Suppressor macrophage treated with lipopolysaccharide for 1 hour (primary cell): ENCODE results near the gene FCRL6.
A peak's percentile ranks its signal among the peaks of the same experiment; 100 is the strongest.

Experiments
- DNase-seq, 3 donors: peaks; one replicate each; pipeline ENCODE4 v3.0.0-alpha.2; 2020 to 2022

FCRL6 gene

GRCh38 chr1:159802111-159802510 is at the start of gene FCRL6:
FCRL6 (plus strand) TSS chr1:159802360; CDS start chr1:159802425, 65 bp downstream.
- peak in 2 of 3 donors; percentile 35 to 41 for DNase-seq

- DNase-seq: no peak
Observed at GRCh38 chr1:159753386-159753785, 48.8 kb upstream of the FCRL6 start.

GRCh38 chr1:159755451-159756007 is 46.6 kb upstream of the FCRL6 start:
- DNase-seq: no peak

- DNase-seq: peak; percentile 71 to 78 (median 78)
Observed at GRCh38 chr1:159756397-159756796, 45.8 kb upstream of the FCRL6 start.

GRCh38 chr1:159763686-159764085 is 38.5 kb upstream of the FCRL6 start:
- DNase-seq: no peak

GRCh38 chr1:159765806-159766205 is 36.4 kb upstream of the FCRL6 start:
- no peak for DNase-seq

- no peak for DNase-seq
Observed at GRCh38 chr1:159771127-159771895, 30.8 kb upstream of the FCRL6 start.

GRCh38 chr1:159774465-159774864 is 27.7 kb upstream of the FCRL6 start:
- no peak for DNase-seq

- DNase-seq: no peak
Observed at GRCh38 chr1:159775716-159776115, 26.4 kb upstream of the FCRL6 start.

- DNase-seq: no peak
Observed at GRCh38 chr1:159778266-159778665, 23.9 kb upstream of the FCRL6 start.

- no peak for DNase-seq
Observed at GRCh38 chr1:159779403-159779851, 22.7 kb upstream of the FCRL6 start.

- DNase-seq: peak; percentile 98 to 99 (median 99)
Observed at GRCh38 chr1:159780583-159781582, 21.3 kb upstream of the FCRL6 start, which contains the start of gene DUSP23. DUSP23 (plus strand) TSS chr1:159780962; CDS start chr1:159781101, 139 bp downstream.

GRCh38 chr1:159781992-159782391 is 20.2 kb upstream of the FCRL6 start:
- DNase-seq: no peak

- no peak for DNase-seq
Observed at GRCh38 chr1:159783724-159784123, 18.4 kb upstream of the FCRL6 start.

- DNase-seq: no peak
Observed at GRCh38 chr1:159786465-159786864, 15.7 kb upstream of the FCRL6 start.

- DNase-seq: no peak
Observed at GRCh38 chr1:159786966-159787365, 15.2 kb upstream of the FCRL6 start.

GRCh38 chr1:159790237-159790917 is 11.8 kb upstream of the FCRL6 start:
- DNase-seq: peak; percentile 51 to 61 (median 54)

GRCh38 chr1:159791031-159791430 is 11.1 kb upstream of the FCRL6 start:
- no peak for DNase-seq

GRCh38 chr1:159791461-159791860 is 10.7 kb upstream of the FCRL6 start:
- DNase-seq: no peak

GRCh38 chr1:159795534-159795933 is 6.6 kb upstream of the FCRL6 start:
- DNase-seq: no peak

GRCh38 chr1:159798893-159799292 is 3.3 kb upstream of the FCRL6 start:
- DNase-seq: peak; percentile 84 to 86 (median 85)

GRCh38 chr1:159799446-159799985 is 2.6 kb upstream of the FCRL6 start:
- DNase-seq: peak in 1 of 3 donors; percentile 32
